Jurkat, Clone E6-1 (cell line): ENCODE measurements around the gene CYP2R1. TPM values are rescaled to one million over a fixed set of nuclear protein-coding genes. Genes with fewer than 3 reads are reported as not detected.

ENCODE experiments used
- DNase-seq: peaks from one replicate; pipeline ENCODE4 v3.0.0-alpha.2; 2011; ENCODE audit warnings: low read depth, low spot score
- H3K4me3 ChIP-seq: 2 replicates; pipeline ENCODE4 v1.5.1; 2011; ENCODE audit warnings: mild to moderate bottlenecking, low read length, control low read depth, moderate library complexity
- polyA plus RNA-seq: library from polyadenylated mRNA; unstranded; fragments of >200 nt; gene quantifications from one replicate; pipeline ENCODE4 v1.2.1, GENCODE V29; 2012; ENCODE audit warnings: missing spikeins; ENCODE audit not compliant: insufficient read length, insufficient read depth

The CYP2R1 gene
- 28.7 TPM for polyA plus RNA-seq

DNA sequence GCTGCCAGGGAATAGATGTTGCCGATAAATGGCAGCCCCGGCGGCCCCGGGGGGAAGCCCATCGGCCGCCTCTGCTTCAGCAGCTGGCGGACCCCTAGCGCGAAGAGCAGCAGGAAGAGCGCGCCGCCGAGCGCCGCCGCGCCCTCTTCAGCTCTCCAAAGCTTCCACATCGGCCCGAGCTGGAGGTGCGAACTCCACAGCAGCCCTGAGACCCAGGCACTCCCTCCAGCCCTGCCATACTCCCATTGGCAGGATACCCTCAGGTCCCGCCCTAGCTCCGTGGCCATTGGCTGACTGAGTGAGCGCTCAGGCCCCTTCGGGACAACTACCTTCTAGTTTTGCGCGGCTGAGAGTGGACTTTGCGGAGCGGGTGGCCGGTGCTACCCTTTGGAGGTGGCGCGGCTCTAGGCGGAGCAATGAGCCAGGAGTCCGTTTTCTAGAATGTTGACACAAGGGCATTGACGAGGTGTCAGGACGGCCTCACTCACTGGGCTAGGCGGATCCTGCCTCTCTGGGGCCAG, at the start of gene CYP2R1:
Gene CYP2R1 (minus strand): TSS at position 196 of the 521 bp plus-strand sequence. CDS start 26 bp downstream, at position 170.
- peak within 1 kb of the TSS; percentile 78 for H3K4me3 ChIP-seq
- peak; percentile 96 for DNase-seq

DNA sequence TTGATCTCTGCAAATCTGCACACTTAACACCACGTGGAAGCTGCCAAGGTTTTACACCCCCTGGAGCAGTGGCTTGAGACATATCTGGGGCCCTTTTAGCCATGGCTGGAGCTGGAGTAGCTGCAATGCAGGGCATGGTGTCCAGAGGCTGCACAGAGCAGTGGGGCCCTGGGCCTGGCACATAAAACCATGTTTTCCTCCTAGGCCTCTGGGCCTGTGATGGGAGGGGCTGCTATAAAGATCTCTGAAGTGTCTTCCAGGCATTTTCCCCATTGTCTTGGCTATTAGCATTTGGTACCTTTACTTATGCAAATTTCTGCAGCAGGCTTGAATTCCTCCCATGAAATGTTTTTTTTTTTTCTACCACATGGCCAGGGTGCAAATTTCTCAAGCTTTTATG, 46.9 kb upstream of the CYP2R1 start:
- no peak for DNase-seq
- H3K4me3 ChIP-seq, result no peak overlapping the region

- no peak overlapping the region for H3K4me3 ChIP-seq
- DNase-seq, result no peak
Observed at GRCh38 chr11:14934641-14935351, 42.8 kb upstream of the CYP2R1 start.

DNA sequence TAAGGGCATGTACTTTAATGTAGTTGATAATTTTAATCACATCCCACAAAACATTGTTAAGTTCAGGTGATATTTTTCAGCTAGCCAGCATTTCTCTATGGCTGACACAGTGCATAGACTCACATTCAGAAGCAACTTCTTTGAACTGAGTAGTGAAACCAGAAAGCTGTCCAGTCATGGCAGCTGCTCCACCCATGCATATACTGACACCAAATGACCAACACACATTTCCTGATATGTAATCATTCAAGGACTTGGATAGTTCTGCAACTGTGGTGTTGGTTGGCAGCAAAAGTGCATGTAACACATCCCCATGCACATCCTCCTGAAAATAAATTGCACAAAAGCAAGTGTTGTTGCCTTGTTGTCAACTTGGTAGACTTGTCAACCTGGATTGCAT, 40.4 kb upstream of the CYP2R1 start:
- H3K4me3 ChIP-seq, result no peak overlapping the region
- no peak for DNase-seq

- no peak overlapping the region for H3K4me3 ChIP-seq
- DNase-seq, result no peak
Observed at GRCh38 chr11:14930369-14930768, 38.3 kb upstream of the CYP2R1 start.

GRCh38 chr11:14927146-14927545, 35.1 kb upstream of the CYP2R1 start:
- no peak for DNase-seq

DNA sequence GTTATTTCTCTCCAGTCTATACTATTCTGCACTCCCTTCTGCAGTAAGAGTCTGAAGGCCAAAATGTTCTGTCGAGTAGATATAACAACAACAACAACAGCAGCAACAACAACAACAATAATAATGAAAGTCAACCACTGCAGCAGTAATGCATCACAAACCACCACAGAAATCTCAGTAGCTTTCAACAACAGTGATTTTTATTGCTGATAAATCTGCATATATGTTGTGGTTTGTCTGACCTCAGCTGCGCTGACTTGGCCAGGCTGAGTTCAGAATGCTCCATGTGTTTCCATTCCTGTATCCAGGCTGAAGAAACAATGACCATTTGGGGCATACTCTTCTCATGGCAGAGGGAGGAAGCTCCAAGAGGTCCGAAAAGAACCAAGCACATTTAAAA, 32.3 kb upstream of the CYP2R1 start:
- no peak overlapping the region for H3K4me3 ChIP-seq
- DNase-seq, result no peak

More at GRCh38 chr11:14927146-14927545, 35.1 kb upstream of the CYP2R1 start:
- H3K4me3 ChIP-seq, result no peak overlapping the region

DNA sequence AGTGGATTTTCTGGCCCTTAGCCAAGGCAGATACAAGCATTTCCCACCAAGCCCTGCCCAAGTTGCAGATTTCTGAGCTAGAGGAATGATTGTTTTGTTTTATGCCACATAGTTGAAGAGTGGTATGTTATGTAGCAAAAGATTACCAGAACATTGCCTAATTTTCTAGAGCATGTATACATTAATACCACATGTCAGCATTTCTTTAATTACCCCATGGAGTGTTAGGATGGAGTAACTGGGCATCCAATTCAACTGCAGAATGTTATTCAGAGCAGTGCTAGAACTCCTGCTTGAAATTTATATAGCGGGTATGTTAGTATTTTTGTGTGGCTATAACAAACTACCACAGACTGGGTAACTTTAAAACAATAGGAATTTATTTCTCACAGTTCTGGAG, 24.4 kb upstream of the CYP2R1 start:
- H3K4me3 ChIP-seq, result no peak overlapping the region
- no peak for DNase-seq

DNA sequence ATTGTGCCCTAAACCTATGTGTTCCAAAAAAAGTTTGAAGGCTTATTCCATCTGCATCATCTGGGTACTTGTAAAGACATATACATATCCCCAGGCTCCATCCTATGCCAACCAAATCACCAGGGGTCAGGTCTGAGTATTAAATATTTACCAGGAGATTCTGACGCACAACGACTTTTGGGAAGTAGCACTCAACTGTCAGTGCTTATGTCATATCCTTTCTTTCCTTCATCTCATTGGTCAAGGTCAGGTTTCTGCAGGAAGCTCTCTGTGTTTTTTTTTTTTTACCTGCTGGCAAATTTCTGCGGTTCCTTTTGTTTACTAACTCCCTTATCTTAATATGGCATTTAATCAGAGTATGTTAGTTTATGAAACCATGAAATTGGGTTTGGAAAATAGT, 22.5 kb upstream of the CYP2R1 start:
- H3K4me3 ChIP-seq, result no peak overlapping the region
- DNase-seq, result no peak

DNA sequence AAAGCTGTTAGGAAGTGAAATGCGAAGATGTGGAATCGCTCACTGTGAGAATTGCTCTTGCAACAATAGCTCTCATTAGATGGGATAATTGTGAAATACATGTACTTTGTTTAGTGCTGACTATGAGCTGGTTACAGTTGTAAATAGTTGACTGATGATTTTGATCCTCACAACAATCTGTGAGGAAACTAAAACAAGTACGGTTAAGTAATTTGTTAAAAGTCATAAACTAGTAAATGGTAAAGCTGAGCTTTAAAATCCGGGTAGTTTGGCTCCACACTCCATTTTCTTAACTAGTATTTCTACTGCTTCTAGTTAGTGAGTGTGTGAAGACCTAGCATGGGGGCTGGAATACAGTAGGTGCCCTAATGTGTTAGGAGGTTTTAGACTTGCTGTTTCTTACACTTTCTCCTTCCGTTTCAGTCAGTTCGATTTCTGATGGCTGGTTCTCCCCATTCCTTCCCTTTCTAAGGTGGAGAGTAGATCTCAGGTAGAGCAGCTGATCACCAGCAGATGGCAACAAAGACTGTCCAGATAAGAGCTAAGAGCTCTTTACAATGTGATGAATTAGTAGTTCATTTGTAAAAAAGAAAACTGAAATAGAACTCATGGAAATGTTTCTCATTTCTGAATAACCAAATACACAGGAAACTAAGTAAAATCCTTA, 16.3 kb upstream of the CYP2R1 start:
- DNase-seq, result peak; percentile 43
- H3K4me3 ChIP-seq, result peak overlapping the region; percentile 15; the same call in 1 of the 2 replicates

DNA sequence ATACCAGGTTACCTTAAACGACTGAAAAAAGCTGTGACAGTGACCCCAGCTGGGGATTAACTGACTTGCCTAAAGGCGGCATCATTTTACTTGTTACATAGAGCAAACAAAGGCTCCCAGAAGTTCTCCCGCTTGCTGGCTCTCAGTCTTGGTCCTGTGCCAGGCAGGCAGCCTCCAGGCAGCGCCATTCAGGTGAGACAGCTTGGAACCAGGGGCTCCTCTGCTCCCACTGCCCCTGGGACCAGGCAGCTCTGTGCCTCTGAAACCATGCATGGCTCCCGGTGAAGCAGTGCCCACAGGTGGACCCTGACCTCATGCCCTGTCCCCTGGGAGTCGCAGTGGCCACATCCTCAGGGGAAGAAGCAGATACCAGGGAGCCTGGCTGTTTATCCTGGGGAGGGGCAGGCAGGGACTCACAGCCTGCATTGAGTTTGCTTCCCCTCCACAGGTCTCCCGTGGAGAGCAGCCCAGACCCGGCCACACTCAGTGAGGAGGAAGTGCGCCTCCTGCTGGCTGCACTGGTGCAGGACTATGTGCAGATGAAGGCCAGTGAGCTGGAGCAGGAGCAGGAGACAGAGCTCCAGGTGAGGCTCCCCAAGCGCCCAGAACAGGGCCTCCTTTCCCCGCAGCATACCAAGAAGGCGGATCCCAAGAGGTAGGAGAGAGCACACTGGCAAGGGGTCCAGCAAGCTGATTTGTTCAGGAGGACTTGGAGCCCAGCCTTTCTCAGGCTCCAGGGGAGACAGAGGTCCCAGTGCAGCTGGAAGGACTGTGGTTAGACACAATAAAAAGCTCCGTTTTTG, 15.6 kb upstream of the CYP2R1 start:
- peak; percentile 58 for DNase-seq

GRCh38 chr11:14906993-14907392, 15.0 kb upstream of the CYP2R1 start:
- H3K4me3 ChIP-seq, result no peak overlapping the region

More for the DNA sequence above, 15.6 kb upstream of the CYP2R1 start:
- no peak overlapping the region for H3K4me3 ChIP-seq

GRCh38 chr11:14906578-14906977, 14.5 kb upstream of the CYP2R1 start:
- H3K4me3 ChIP-seq, result no peak overlapping the region
- no peak for DNase-seq

More at GRCh38 chr11:14906993-14907392, 15.0 kb upstream of the CYP2R1 start:
- no peak for DNase-seq

GRCh38 chr11:14905104-14906033, 13.3 kb upstream of the CYP2R1 start:
- DNase-seq, result no peak
- H3K4me3 ChIP-seq, result no peak overlapping the region

DNA sequence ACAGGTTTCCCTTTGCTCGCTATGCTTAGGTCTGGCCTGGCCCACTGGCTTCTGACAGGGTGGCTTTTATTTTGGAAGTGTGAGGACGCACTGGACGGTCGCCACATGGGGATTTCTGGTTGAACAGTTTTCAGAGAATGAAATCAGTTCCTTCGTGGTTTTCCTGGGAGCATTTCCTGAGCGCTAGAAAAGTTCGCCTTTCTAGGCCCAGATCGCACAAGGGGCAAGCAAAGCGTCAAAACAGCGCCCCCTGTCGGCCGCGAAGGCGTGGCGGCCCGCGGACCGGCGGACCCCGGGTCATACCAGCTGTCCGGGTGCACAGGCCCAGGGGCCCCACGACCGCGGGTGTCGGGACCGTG, 12.7 kb upstream of the CYP2R1 start:
- no peak for DNase-seq
- H3K4me3 ChIP-seq, result no peak overlapping the region

DNA sequence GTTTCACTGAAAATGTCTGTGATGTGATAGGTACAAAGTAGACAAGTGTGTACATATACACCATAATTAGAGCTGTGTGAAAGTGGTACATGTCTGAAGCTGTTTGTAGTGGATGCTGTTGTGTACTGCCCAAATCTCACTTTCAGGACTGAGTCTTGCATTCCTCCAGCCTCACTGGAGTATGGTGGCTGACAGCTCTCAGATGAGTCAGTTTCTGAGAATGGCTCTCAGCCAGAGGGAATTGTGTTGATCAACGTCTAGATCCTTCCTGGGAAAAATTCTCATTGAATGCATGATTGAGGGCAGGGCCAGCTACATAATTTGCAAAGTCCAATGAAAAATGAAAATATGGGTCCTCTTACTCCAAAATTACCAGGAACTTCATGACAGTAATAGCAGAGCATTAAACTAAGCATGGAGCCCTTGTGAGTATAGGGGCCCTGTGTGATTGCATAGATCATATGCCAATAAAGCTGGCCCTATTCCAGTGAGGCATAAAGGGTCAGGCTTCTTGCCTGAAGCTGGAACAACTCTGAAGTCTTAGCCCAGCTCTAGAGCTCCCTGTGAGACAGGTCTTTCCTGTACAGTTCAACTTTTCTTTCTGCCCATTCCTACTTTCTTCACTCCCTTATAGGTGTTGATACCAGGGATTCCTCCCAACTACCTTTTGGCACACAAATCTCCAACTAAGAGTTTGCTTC, 10.8 kb upstream of the CYP2R1 start:
- DNase-seq, result no peak

DNA sequence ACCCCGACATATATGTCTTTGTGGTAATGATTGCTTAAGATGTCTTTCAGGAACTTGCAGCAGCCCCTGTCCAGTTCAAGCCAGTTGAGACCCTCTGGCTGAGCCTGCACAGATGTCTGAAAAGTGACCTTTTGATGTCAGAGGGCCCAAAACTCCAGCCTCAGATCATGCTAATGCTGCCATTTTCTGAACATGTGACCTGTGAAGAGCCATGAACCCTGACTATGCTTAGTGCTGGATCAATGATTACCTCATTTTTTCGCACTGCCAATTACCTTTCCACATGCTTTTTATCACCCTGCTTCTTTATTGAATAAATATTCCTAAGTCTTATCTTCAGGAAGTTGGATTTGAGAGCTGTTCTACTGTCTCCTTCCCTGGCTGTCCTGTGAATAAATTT, 6.9 kb upstream of the CYP2R1 start:
- no peak overlapping the region for H3K4me3 ChIP-seq
- DNase-seq, result no peak

More for the DNA sequence above, 10.8 kb upstream of the CYP2R1 start:
- no peak overlapping the region for H3K4me3 ChIP-seq

DNA sequence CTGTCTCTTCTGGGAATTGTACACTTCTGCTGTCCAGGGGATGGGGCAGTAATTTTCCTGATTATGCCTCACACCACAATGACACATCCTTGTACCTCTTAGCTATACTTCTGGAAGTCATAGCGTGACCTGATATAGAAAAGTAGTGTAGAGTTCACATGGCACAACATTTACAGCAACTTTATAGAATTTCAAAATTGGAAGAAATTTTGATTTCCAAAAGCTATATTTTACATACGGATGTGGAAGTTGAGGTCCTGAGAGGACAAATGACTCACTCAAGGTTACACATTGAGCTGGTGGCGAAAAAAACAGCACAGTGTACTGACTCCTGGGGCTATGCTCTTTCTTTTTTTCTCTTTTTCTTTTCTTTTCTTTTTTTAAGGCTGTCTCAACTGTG, 6.3 kb upstream of the CYP2R1 start:
- DNase-seq, result no peak
- H3K4me3 ChIP-seq, result no peak overlapping the region
